DOHH2 (cell line): ENCODE measurements around the gene VEGFC.

Experiments used
- H3F3A ChIP-seq: fragments of 200-600 bp; sonication (generic), shearing (Covaris generic); 2 replicates; pipeline ENCODE4 v1.6.0; 2016; ENCODE audit warnings: antibody characterized with exemption, mild to moderate bottlenecking; ENCODE audit not compliant: control insufficient read depth, insufficient read depth
- H3K27ac ChIP-seq: fragments of 200-600 bp; sonication (generic); 2 replicates; pipeline ENCODE4 v1.5.1; 2014; ENCODE audit warnings: low read depth, mild to moderate bottlenecking, low read length, moderate library complexity
- H3K27me3 ChIP-seq: fragments of 200-600 bp; sonication (generic); 2 replicates; pipeline ENCODE4 v1.6.1; 2014; ENCODE audit warnings: mild to moderate bottlenecking, low read length, mixed read lengths; ENCODE audit not compliant: control insufficient read depth
- H3K36me3 ChIP-seq: fragments of 200-600 bp; sonication (generic); 2 replicates; pipeline ENCODE4 v1.6.1; 2014; ENCODE audit warnings: mild to moderate bottlenecking, low read length, moderate library complexity, mixed read lengths; ENCODE audit not compliant: control insufficient read depth
- H3K4me1 ChIP-seq: fragments of 200-600 bp; sonication (generic); 2 replicates; pipeline ENCODE4 v1.6.1; 2014; ENCODE audit warnings: mild to moderate bottlenecking, low read length, mixed read lengths; ENCODE audit not compliant: control insufficient read depth
- H3K4me2 ChIP-seq: fragments of 200-600 bp; sonication (generic); 2 replicates; pipeline ENCODE4 v1.6.0; 2014; ENCODE audit warnings: mild to moderate bottlenecking, low read length, moderate library complexity
- H3K4me3 ChIP-seq: fragments of 200-600 bp; sonication (generic); 2 replicates; pipeline ENCODE4 v1.5.1; 2014; ENCODE audit warnings: mild to moderate bottlenecking, low read length, mixed read lengths
- H3K79me2 ChIP-seq: fragments of 200-600 bp; sonication (generic); 2 replicates; pipeline ENCODE4 v1.6.1; 2014; ENCODE audit warnings: mild to moderate bottlenecking, low read length, mixed read lengths; ENCODE audit not compliant: control insufficient read depth
- H3K9me2 ChIP-seq: fragments of 200-600 bp; sonication (generic); replicated peaks from 2 replicates; pipeline ENCODE4 v1.6.1; 2014; ENCODE audit warnings: mild to moderate bottlenecking, low read length, mixed read lengths; ENCODE audit not compliant: control insufficient read depth
- H3K9me3 ChIP-seq: fragments of 200-600 bp; sonication (generic); 2 replicates; pipeline ENCODE4 v1.6.1; 2014; ENCODE audit warnings: antibody characterized with exemption, low read length, mixed read lengths; ENCODE audit not compliant: control insufficient read depth, insufficient read depth
- H4K20me1 ChIP-seq: fragments of 200-600 bp; sonication (generic); 2 replicates; pipeline ENCODE4 v1.6.0; 2014; ENCODE audit warnings: low read depth, mild to moderate bottlenecking, antibody characterized with exemption, low read length, moderate library complexity; ENCODE audit not compliant: control insufficient read depth, insufficient read depth
- CTCF ChIP-seq: fragments of 200-600 bp; sonication (generic); IDR thresholded peaks from one replicate; pipeline ENCODE4 v1.5.1; 2014; ENCODE audit warnings: antibody characterized with exemption, mild to moderate bottlenecking, low read depth, low read length; ENCODE audit not compliant: poor library complexity, severe bottlenecking
- EZH2phosphoT487 ChIP-seq: fragments of 200-600 bp; sonication (generic); IDR thresholded peaks from 2 replicates; pipeline ENCODE4 v1.6.1; 2017; ENCODE audit warnings: borderline replicate concordance, mild to moderate bottlenecking, antibody characterized with exemption, low read length, moderate library complexity, mixed read lengths

VEGFC gene

GRCh38 chr4:176799653-176800052 lies 6.9 kb upstream of the VEGFC start:
- H3K4me3 ChIP-seq = no peak overlapping the region
- H3K79me2 ChIP-seq = no peaks in the 10 kb centered on the region
- no peaks in the 10 kb centered on the region for H3K4me1 ChIP-seq
- no peak overlapping the region for H3K27ac ChIP-seq
- no peak overlapping the region for H3K4me2 ChIP-seq
- H3K27me3 ChIP-seq = no peaks in the 10 kb centered on the region
- no peaks in the 10 kb centered on the region for H3F3A ChIP-seq
- H3K36me3 ChIP-seq = no peaks in the 10 kb centered on the region
- H3K9me2 ChIP-seq = no peaks in the 10 kb centered on the region
- H4K20me1 ChIP-seq = no peaks in the 10 kb centered on the region
- TF ChIP-seq EZH2phosphoT487 = no peak
- TF ChIP-seq CTCF = no peak
- H3K9me3 ChIP-seq = no peaks in the 10 kb centered on the region

GRCh38 chr4:176798540-176798939 lies 5.8 kb upstream of the VEGFC start:
- no peak for TF ChIP-seq EZH2phosphoT487
- no peak for TF ChIP-seq CTCF
- H3K4me2 ChIP-seq = no peak overlapping the region
- no peaks in the 10 kb centered on the region for H4K20me1 ChIP-seq
- no peaks in the 10 kb centered on the region for H3K9me2 ChIP-seq
- H3K4me3 ChIP-seq = no peak overlapping the region
- no peaks in the 10 kb centered on the region for H3K79me2 ChIP-seq
- H3F3A ChIP-seq = no peaks in the 10 kb centered on the region
- H3K36me3 ChIP-seq = no peaks in the 10 kb centered on the region
- H3K27me3 ChIP-seq = no peaks in the 10 kb centered on the region
- H3K4me1 ChIP-seq = no peaks in the 10 kb centered on the region
- H3K9me3 ChIP-seq = no peaks in the 10 kb centered on the region
- H3K27ac ChIP-seq = no peak overlapping the region

GRCh38 chr4:176795441-176795840 lies 2.7 kb upstream of the VEGFC start:
- H3K9me2 ChIP-seq = no peaks in the 10 kb centered on the region
- H3F3A ChIP-seq = no peaks in the 10 kb centered on the region
- H3K27ac ChIP-seq = no peak overlapping the region
- no peak for TF ChIP-seq EZH2phosphoT487
- no peak for TF ChIP-seq CTCF
- no peaks in the 10 kb centered on the region for H3K9me3 ChIP-seq
- no peak overlapping the region for H3K4me3 ChIP-seq
- H3K36me3 ChIP-seq = no peaks in the 10 kb centered on the region
- H3K4me1 ChIP-seq = no peaks in the 10 kb centered on the region
- H3K27me3 ChIP-seq = no peaks in the 10 kb centered on the region
- no peaks in the 10 kb centered on the region for H4K20me1 ChIP-seq
- H3K79me2 ChIP-seq = no peaks in the 10 kb centered on the region
- no peak overlapping the region for H3K4me2 ChIP-seq

- no peaks in the 10 kb centered on the region for H4K20me1 ChIP-seq
- H3K9me2 ChIP-seq = no peaks in the 10 kb centered on the region
- no peaks in the 10 kb centered on the region for H3F3A ChIP-seq
- no peak overlapping the region for H3K27ac ChIP-seq
- no peak overlapping the region for H3K4me3 ChIP-seq
- no peaks in the 10 kb centered on the region for H3K79me2 ChIP-seq
- no peaks in the 10 kb centered on the region for H3K27me3 ChIP-seq
- no peaks in the 10 kb centered on the region for H3K9me3 ChIP-seq
- TF ChIP-seq EZH2phosphoT487 (no peak), CTCF (no peak)
- no peak overlapping the region for H3K4me2 ChIP-seq
- no peaks in the 10 kb centered on the region for H3K36me3 ChIP-seq
- H3K4me1 ChIP-seq = no peaks in the 10 kb centered on the region
Measured at GRCh38 chr4:176794651-176795050, 1.9 kb upstream of the VEGFC start.
